Breast epithelium (tissue), 3 donors: ENCODE measurements around the gene DOK5.

Experiments
- POLR2A ChIP-seq: fragments of 450-650 bp; IDR thresholded peaks from one replicate; pipeline ENCODE4 v1.6.1; 2016; ENCODE audit warnings: antibody characterized with exemption, mild to moderate bottlenecking, moderate library complexity
- POLR2AphosphoS5 ChIP-seq, 3 donors: sonication (generic); formaldehyde crosslinking; IDR thresholded peaks; one replicate each; pipeline ENCODE4 v1.6.1; 2017; ENCODE audit warnings: antibody characterized with exemption in 3 of 3
- TF ChIP-seq, protein P1 (sequence below), 3 donors: fragments of 450-650 bp; IDR thresholded peaks; one replicate each; pipeline ENCODE4 v1.5.1; 2016 to 2017; ENCODE audit warnings: antibody characterized with exemption in 3 of 3, mild to moderate bottlenecking in 3 of 3, moderate library complexity in 3 of 3

GRCh38 chr20:54570561-54570960 is 95.2 kb downstream of the DOK5 start:
- TF ChIP-seq POLR2AphosphoS5 (IDR thresholded peaks at IDR 0.05) (no peak), POLR2A (no peak)
- TF ChIP-seq, protein P1, sequence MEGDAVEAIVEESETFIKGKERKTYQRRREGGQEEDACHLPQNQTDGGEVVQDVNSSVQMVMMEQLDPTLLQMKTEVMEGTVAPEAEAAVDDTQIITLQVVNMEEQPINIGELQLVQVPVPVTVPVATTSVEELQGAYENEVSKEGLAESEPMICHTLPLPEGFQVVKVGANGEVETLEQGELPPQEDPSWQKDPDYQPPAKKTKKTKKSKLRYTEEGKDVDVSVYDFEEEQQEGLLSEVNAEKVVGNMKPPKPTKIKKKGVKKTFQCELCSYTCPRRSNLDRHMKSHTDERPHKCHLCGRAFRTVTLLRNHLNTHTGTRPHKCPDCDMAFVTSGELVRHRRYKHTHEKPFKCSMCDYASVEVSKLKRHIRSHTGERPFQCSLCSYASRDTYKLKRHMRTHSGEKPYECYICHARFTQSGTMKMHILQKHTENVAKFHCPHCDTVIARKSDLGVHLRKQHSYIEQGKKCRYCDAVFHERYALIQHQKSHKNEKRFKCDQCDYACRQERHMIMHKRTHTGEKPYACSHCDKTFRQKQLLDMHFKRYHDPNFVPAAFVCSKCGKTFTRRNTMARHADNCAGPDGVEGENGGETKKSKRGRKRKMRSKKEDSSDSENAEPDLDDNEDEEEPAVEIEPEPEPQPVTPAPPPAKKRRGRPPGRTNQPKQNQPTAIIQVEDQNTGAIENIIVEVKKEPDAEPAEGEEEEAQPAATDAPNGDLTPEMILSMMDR (IDR thresholded peaks at IDR 0.05), result no peak
